Measurements from ENCODE around the gene RIN3. TPM values are rescaled to one million over a fixed set of nuclear protein-coding genes. Genes with fewer than 3 reads are reported as not detected.

The RIN3 gene
- total and polyA plus RNA-seq, 2 of the 4 experiments (the other 2 are of a cell fraction): 2.5 to 11.1 TPM

DNA sequence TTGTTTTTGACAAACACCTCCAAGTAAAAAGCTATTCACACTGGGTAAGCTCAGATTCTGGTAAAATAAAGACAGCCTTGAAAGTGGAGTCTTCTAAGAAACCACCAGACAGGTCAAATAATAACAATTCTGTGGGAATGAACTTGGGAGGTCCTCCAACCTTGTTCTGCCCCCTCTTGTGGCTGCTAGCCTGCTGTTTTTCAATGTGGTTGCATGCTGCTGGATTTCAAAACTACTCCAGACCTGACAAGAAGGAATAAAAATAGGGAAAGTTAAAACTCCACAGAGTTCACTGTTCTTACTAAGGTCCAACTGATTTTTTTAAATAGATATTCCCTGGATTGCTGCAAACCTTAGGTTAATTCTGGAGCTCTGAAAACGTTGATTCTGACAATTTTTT, 32.2 kb upstream of the RIN3 start:
- no CpG with 5 or more reads among the region's 1 CpG for WGBS, 2 experiments (ENCODE audit: extremely low coverage in 2 of 2, insufficient read length in 1 of 2)
- ATAC-seq (ENCODE audit: low read depth) (peak; percentile 72), DNase-seq (peak; percentile 64)
- Histone ChIP-seq H2AFZ (replicated peaks; ENCODE audit: low read length, poor library complexity) (no peak overlapping the region), H4K5ac (ENCODE audit: low read depth, low read length) (no peak overlapping the region), H2BK120ac (ENCODE audit: low read depth, low read length) (no peak overlapping the region), H2AK9ac (replicated peaks; ENCODE audit: low read depth, low read length, poor library complexity) (no peak overlapping the region), H3K4me1 (ENCODE audit: control insufficient read depth, insufficient read depth, low read length) (peaks cover 2% of the 10 kb centered on the region; the same call in 1 of the 2 replicates), H3K36me3 (ENCODE audit: control insufficient read depth, insufficient read depth, low read length) (no peaks in the 10 kb centered on the region), H3K4me2 (ENCODE audit: low read depth, low read length) (no peak overlapping the region), H3K27me3 (ENCODE audit: control insufficient read depth, insufficient read depth, low read length) (no peaks in the 10 kb centered on the region; the same call in 1 of the 2 replicates), H3K56ac (ENCODE audit: extremely low read depth, insufficient read depth, low read length) (no peak overlapping the region), H4K20me1 (ENCODE audit: insufficient read depth, low read length) (no peaks in the 10 kb centered on the region), H3K18ac (ENCODE audit: low read depth, low read length) (no peak overlapping the region), H2BK20ac (ENCODE audit: low read depth, low read length) (no peak overlapping the region), H3K9me3 (ENCODE audit: control insufficient read depth, insufficient read depth, low read length) (no peaks in the 10 kb centered on the region), H3K23ac (ENCODE audit: low read depth, low read length) (no peak overlapping the region), H3K9me1 (ENCODE audit: insufficient read depth, low read length) (peaks cover 7% of the 10 kb centered on the region; the same call in 1 of the 2 replicates), H3K4ac (ENCODE audit: low read depth, low read length) (no peak overlapping the region), H4K8ac (ENCODE audit: low read depth in 2 of 2, low read length in 2 of 2) (no peak overlapping the region), H2BK15ac (ENCODE audit: low read depth, low read length) (no peak overlapping the region), H3K14ac (replicated peaks; ENCODE audit: low read depth, low read length) (no peak overlapping the region), H2BK5ac (ENCODE audit: low read depth, low read length, poor library complexity, severe bottlenecking) (no peak overlapping the region), H3K4me3 (ENCODE audit: insufficient read depth, low read depth, low read length) (no peak overlapping the region), H2AK5ac (ENCODE audit: low read depth, low read length) (no peak overlapping the region), H3K27ac (ENCODE audit: insufficient read depth, low read length) (no peak overlapping the region), H4K91ac (ENCODE audit: insufficient read depth, low read depth, low read length) (no peak overlapping the region), H3K79me1 (ENCODE audit: low read depth in 1 of 2, low read length in 2 of 2) (no peaks in the 10 kb centered on the region), H3K9ac (ENCODE audit: low read depth, low read length) (no peak overlapping the region)
- no peak for TF ChIP-seq MAZ (IDR thresholded peaks at IDR 0.05; ENCODE audit: borderline replicate concordance, low read depth, low read length)
- no peak for TF ChIP-seq RFX5 (IDR thresholded peaks at IDR 0.05; ENCODE audit: low read depth, low read length)
- peak; percentile 31; the same call in 1 of the 2 replicates for TF ChIP-seq SMC3 (IDR thresholded peaks at IDR 0.05; ENCODE audit: low read depth, low read length)
- TF ChIP-seq, protein P1, sequence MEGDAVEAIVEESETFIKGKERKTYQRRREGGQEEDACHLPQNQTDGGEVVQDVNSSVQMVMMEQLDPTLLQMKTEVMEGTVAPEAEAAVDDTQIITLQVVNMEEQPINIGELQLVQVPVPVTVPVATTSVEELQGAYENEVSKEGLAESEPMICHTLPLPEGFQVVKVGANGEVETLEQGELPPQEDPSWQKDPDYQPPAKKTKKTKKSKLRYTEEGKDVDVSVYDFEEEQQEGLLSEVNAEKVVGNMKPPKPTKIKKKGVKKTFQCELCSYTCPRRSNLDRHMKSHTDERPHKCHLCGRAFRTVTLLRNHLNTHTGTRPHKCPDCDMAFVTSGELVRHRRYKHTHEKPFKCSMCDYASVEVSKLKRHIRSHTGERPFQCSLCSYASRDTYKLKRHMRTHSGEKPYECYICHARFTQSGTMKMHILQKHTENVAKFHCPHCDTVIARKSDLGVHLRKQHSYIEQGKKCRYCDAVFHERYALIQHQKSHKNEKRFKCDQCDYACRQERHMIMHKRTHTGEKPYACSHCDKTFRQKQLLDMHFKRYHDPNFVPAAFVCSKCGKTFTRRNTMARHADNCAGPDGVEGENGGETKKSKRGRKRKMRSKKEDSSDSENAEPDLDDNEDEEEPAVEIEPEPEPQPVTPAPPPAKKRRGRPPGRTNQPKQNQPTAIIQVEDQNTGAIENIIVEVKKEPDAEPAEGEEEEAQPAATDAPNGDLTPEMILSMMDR (conservative IDR thresholded peaks at IDR 0.05; ENCODE audit: low read depth, low read length): peak; percentile 42
- no peak for TF ChIP-seq POLR2A (IDR thresholded peaks at IDR 0.05; ENCODE audit: low read depth, low read length)
- no peak for TF ChIP-seq CEBPB (IDR thresholded peaks at IDR 0.05; ENCODE audit: low read depth, low read length)
- TF ChIP-seq RAD21 (IDR thresholded peaks at IDR 0.05; ENCODE audit: low read length): peak; percentile 11; the same call in 1 of the 2 replicates
- TF ChIP-seq BHLHE40 (IDR thresholded peaks at IDR 0.05; ENCODE audit: low read depth, low read length): no peak
- no TSS peak for BruUV-seq (replicated peaks)
- ChIA-PET POLR2A (ENCODE audit: unreplicated experiment) (no interaction called here), CTCF (interaction anchor here (1.0 kb wide), 1 partner anchor 67 kb away, joined by 3 read pairs; no protein-coding TSS in a partner anchor)
- dilution Hi-C loops (cut with HindIII; ENCODE audit: low sequenced_read_pairs, unreplicated experiment): no loop called here
- in situ Hi-C loops (cut with MboI; ENCODE audit: low sequenced_read_pairs): no loop called here
- intact Hi-C loops (cut with micrococcal nuclease): no loop called here
